ENCODE data around the gene NRP1.

The NRP1 gene

DNA sequence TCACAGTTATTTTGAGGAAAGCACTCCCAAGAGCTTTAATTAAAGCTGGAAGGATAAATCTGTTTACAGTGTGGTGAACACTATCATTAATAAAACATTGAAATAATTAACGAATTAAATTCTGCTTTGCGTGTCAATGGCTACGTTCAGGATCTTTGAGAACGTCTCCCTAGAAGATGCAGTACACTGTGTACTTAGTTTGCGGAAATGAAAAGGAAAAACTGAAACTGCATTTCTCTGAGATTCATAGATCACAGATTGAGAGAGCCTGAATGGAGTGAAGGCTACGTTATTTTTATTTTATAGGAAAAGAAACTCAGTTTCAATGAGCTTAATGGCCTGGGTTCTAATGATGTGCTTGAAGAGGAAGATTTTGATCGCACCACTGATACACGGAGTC lies 85.3 kb downstream of the NRP1 start:
- Histone ChIP-seq H3K4me1 (ENCODE audit: control insufficient read depth, insufficient read depth, low read length) (no peaks in the 10 kb centered on the region), H3K9me3 (ENCODE audit: control insufficient read depth, low read length) (no peaks in the 10 kb centered on the region), H3K27me3 (ENCODE audit: control insufficient read depth, insufficient read depth, low read length) (no peaks in the 10 kb centered on the region), H3K36me3 (ENCODE audit: control insufficient read depth, insufficient read depth, low read length) (no peaks in the 10 kb centered on the region), H3K9ac (ENCODE audit: low read length) (no peak overlapping the region), H3K4me3 (ENCODE audit: low read length) (no peak overlapping the region)

DNA sequence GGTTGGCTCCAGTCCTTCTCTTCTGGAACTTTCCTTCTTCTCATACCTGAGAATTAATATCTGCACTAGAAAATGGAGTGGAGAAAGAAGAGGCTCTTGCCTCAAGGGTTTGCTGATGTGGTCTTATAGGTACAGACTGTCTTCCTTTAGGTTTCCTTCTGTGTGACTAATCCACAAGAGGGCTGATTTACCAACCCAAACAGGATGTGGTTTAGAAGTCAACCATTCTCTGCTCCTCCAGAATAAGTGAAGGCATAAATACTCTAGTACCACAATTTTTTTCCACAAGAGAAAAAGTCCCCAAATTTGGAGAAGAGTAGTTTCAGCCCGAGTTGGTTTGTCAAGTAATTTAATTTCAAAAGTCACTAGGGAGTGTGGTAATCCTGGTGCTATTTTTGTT lies 85.8 kb downstream of the NRP1 start:
- Histone ChIP-seq H3K27me3 (ENCODE audit: control insufficient read depth, insufficient read depth, low read length) (no peaks in the 10 kb centered on the region), H3K9ac (ENCODE audit: low read length) (no peak overlapping the region), H3K36me3 (ENCODE audit: control insufficient read depth, insufficient read depth, low read length) (no peaks in the 10 kb centered on the region), H3K4me1 (ENCODE audit: control insufficient read depth, insufficient read depth, low read length) (no peaks in the 10 kb centered on the region), H3K4me3 (ENCODE audit: low read length) (no peak overlapping the region), H3K9me3 (ENCODE audit: control insufficient read depth, low read length) (no peaks in the 10 kb centered on the region)

DNA sequence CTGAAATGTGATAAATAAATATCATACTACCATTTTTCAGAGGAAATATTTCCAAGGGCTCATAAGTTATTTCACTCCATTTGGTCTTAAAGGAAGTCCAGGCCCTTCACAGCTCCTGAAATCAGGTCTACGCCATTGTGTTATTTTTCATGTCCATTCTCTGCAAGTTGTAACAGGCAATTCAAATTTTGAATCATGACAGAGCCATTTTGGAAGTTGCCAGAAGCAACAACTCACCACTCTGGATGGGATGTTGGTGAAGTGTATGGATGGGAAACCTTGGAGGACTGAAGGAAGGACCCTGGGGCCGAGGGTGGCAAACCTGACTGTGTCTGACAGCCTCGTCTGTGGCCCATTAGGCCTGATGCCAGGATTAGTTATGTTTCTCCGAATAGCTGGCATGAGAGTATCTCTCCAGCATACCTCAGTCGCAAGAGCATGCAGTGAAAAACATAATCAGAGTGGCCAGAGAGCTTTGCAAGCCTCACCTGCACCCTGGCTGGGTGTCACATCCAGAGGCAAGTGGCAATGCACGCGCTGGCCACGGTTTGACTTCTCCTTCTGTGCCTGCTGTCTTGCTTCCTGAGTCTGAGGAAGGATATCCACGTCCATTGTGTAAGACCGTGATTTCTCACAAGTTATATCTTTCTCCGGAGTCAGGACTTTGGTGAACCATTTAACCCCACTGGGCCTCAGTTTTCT lies 87.1 kb downstream of the NRP1 start:
- no peaks in the 10 kb centered on the region for H3K36me3 ChIP-seq (ENCODE audit: control insufficient read depth, insufficient read depth, low read length)
- H3K9ac ChIP-seq (ENCODE audit: low read length): no peak overlapping the region
- no peaks in the 10 kb centered on the region for H3K27me3 ChIP-seq (ENCODE audit: control insufficient read depth, insufficient read depth, low read length)
- no peak overlapping the region for H3K4me3 ChIP-seq (ENCODE audit: low read length)
- H3K9me3 ChIP-seq (ENCODE audit: control insufficient read depth, low read length): no peaks in the 10 kb centered on the region
- H3K4me1 ChIP-seq (ENCODE audit: control insufficient read depth, insufficient read depth, low read length): no peaks in the 10 kb centered on the region

DNA sequence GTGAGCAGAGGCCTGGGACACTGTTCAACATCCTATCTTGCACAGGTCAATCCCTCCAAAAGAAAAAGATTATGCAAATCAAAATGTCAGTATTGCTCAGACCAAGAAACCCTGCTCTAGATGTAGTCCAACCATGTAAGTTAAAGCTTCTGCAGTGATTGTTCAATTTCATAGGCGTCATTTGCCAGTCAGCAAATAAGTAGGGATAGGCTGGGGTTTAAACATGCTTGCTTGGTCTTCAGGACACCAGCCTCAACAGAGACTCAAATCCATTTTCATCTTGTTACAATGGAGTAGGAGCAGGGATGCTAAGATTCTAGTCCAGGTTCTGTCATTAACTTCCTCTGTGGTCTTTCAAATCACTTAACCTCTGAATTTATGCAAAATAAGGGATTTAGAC lies 89.1 kb downstream of the NRP1 start:
- Histone ChIP-seq H3K4me1 (ENCODE audit: control insufficient read depth, insufficient read depth, low read length) (no peaks in the 10 kb centered on the region), H3K27me3 (ENCODE audit: control insufficient read depth, insufficient read depth, low read length) (no peaks in the 10 kb centered on the region), H3K4me3 (ENCODE audit: low read length) (no peak overlapping the region), H3K9me3 (ENCODE audit: control insufficient read depth, low read length) (no peaks in the 10 kb centered on the region), H3K9ac (ENCODE audit: low read length) (no peak overlapping the region), H3K36me3 (ENCODE audit: control insufficient read depth, insufficient read depth, low read length) (no peaks in the 10 kb centered on the region)

DNA sequence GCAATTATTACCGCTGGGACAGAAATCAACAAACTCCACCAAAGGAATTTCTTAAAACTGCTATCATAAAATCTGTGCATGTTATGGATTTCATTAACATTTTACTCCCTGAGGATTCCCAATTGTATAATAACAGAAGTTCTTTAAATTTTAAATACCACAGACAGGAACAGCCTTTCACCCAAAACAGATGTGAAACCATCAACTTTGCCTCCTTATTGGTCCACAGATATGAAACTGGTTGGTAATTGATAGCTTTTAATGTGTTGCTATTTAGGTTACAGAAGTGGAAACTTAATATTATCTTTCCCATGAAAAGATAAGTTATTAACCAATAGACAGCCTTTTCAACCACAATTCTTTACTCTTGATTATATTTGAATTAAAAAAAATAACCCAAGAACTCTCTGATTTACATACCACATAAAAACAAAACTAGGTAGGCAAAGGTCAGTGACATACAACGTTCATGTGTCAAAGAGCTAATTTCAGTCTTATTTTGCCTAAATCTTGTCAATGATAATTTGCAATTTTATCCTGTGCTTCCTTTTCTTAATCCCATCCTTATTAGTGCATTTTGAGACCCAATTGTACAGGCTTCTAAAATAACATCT lies 90.0 kb downstream of the NRP1 start:
- Histone ChIP-seq H3K36me3 (ENCODE audit: control insufficient read depth, insufficient read depth, low read length) (no peaks in the 10 kb centered on the region), H3K4me3 (ENCODE audit: low read length) (no peak overlapping the region), H3K27me3 (ENCODE audit: control insufficient read depth, insufficient read depth, low read length) (no peaks in the 10 kb centered on the region), H3K9ac (ENCODE audit: low read length) (no peak overlapping the region), H3K4me1 (ENCODE audit: control insufficient read depth, insufficient read depth, low read length) (no peaks in the 10 kb centered on the region), H3K9me3 (ENCODE audit: control insufficient read depth, low read length) (no peaks in the 10 kb centered on the region)

DNA sequence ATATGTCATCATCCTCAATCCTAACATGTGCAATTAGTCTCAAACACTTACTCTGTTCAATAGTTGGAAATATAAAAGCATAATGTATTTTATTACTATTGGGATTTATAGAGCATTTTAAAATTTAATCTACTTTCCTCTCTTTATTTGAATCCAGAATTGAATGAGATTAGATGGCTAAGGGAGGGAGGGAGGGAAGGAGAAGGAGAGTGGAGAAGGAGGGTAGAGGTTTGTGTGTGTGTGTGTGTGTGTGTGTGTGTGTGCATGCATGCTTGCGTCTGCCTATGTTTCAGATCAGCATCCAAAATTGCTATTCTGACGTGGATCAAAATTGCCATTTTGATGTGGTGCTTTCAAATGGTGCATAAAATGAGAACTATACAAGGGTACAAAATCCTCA lies 90.8 kb downstream of the NRP1 start:
- no peak overlapping the region for H3K9ac ChIP-seq (ENCODE audit: low read length)
- H3K4me3 ChIP-seq (ENCODE audit: low read length): no peak overlapping the region
- no peaks in the 10 kb centered on the region for H3K36me3 ChIP-seq (ENCODE audit: control insufficient read depth, insufficient read depth, low read length)
- no peaks in the 10 kb centered on the region for H3K9me3 ChIP-seq (ENCODE audit: control insufficient read depth, low read length)
- no peaks in the 10 kb centered on the region for H3K27me3 ChIP-seq (ENCODE audit: control insufficient read depth, insufficient read depth, low read length)
- no peaks in the 10 kb centered on the region for H3K4me1 ChIP-seq (ENCODE audit: control insufficient read depth, insufficient read depth, low read length)

DNA sequence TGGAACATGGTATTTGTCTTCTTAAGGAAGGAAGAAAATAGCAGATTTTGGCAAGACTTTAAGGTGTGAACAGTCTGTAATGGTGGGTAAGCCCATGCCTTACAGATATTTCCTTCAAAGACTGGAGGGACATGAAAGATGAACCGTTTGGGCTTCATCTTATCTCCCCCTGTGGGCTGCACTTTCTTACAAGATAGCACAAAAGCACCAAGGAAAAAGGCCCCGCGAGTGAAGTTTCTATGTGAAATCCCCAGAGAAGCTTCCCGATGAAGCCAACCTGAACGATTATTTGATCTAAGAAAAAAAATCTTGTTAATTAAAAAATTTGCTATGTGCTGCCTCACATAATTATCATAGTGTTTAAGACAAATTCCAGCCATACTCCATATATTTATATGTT lies 91.5 kb downstream of the NRP1 start:
- H3K9ac ChIP-seq (ENCODE audit: low read length): no peak overlapping the region
- H3K4me3 ChIP-seq (ENCODE audit: low read length): no peak overlapping the region
- H3K27me3 ChIP-seq (ENCODE audit: control insufficient read depth, insufficient read depth, low read length): no peaks in the 10 kb centered on the region
- peaks cover 2% of the 10 kb centered on the region for H3K4me1 ChIP-seq (ENCODE audit: control insufficient read depth, insufficient read depth, low read length)
- no peaks in the 10 kb centered on the region for H3K36me3 ChIP-seq (ENCODE audit: control insufficient read depth, insufficient read depth, low read length)
- H3K9me3 ChIP-seq (ENCODE audit: control insufficient read depth, low read length): no peaks in the 10 kb centered on the region

DNA sequence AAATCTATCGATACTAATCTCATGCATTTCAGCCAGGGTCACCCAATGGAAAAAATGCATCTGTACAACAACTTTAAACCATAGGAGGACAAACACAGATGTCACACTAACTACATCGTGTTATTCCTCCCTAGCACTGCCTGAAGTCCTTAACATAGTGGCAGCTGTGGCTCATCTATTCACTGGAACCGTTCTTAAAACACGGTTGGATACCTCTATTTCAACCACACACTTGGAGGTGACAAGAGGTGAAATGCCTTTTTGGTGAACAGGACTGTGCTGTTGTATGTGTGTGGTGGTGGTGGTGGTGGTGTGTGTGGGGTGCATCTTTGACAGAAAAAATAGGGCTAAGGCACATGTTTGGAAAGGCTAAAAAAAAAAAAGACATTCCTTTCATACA lies 93.1 kb downstream of the NRP1 start:
- no peak overlapping the region for H3K4me3 ChIP-seq (ENCODE audit: low read length)
- H3K4me1 ChIP-seq (ENCODE audit: control insufficient read depth, insufficient read depth, low read length): peaks cover 4% of the 10 kb centered on the region
- no peaks in the 10 kb centered on the region for H3K36me3 ChIP-seq (ENCODE audit: control insufficient read depth, insufficient read depth, low read length)
- no peaks in the 10 kb centered on the region for H3K9me3 ChIP-seq (ENCODE audit: control insufficient read depth, low read length)
- no peak overlapping the region for H3K9ac ChIP-seq (ENCODE audit: low read length)
- H3K27me3 ChIP-seq (ENCODE audit: control insufficient read depth, insufficient read depth, low read length): no peaks in the 10 kb centered on the region

DNA sequence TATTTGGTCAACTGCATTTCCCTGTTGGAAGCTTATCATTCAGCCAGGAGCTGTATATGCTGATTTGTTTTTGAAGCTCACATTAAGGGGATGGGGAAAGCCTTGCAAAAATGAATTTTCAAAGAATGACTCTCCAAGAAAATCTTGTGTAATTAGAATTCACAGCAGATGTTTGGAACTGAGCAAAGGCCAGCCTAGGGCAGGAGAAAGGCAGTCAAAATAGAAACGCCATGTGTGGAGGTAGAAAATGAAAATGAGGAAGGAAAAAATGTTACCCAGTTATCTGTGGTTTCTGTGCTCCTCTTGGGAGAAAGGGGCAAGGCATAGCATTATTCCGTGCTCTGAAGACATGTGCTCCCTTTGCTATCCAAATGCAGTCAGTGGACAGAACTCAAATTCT lies 93.5 kb downstream of the NRP1 start:
- Histone ChIP-seq H3K4me1 (ENCODE audit: control insufficient read depth, insufficient read depth, low read length) (peaks cover 4% of the 10 kb centered on the region), H3K27me3 (ENCODE audit: control insufficient read depth, insufficient read depth, low read length) (no peaks in the 10 kb centered on the region), H3K9me3 (ENCODE audit: control insufficient read depth, low read length) (no peaks in the 10 kb centered on the region), H3K4me3 (ENCODE audit: low read length) (no peak overlapping the region), H3K36me3 (ENCODE audit: control insufficient read depth, insufficient read depth, low read length) (no peaks in the 10 kb centered on the region), H3K9ac (ENCODE audit: low read length) (no peak overlapping the region)

DNA sequence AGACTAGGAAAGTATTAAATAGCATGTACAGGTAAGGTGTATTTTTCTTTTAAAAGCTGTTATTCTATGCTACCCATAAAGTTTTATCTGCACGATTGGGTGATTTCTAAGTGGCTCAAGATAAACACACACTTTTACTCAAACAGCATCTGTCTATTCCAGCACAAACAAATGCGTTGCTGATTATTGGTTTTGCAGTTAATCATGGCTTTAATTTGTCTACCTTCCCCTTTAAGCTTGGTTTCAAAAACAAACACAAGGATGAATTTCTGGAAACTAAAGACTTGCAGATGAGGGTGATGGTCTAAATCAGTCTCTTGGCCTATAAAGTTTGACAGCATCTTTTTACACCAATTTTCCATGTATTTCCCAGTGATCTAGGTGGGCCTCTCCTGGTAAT lies 94.2 kb downstream of the NRP1 start:
- Histone ChIP-seq H3K4me3 (ENCODE audit: low read length) (no peak overlapping the region), H3K27me3 (ENCODE audit: control insufficient read depth, insufficient read depth, low read length) (no peaks in the 10 kb centered on the region), H3K9me3 (ENCODE audit: control insufficient read depth, low read length) (no peaks in the 10 kb centered on the region), H3K36me3 (ENCODE audit: control insufficient read depth, insufficient read depth, low read length) (no peaks in the 10 kb centered on the region), H3K4me1 (ENCODE audit: control insufficient read depth, insufficient read depth, low read length) (peaks cover 4% of the 10 kb centered on the region), H3K9ac (ENCODE audit: low read length) (no peak overlapping the region)

DNA sequence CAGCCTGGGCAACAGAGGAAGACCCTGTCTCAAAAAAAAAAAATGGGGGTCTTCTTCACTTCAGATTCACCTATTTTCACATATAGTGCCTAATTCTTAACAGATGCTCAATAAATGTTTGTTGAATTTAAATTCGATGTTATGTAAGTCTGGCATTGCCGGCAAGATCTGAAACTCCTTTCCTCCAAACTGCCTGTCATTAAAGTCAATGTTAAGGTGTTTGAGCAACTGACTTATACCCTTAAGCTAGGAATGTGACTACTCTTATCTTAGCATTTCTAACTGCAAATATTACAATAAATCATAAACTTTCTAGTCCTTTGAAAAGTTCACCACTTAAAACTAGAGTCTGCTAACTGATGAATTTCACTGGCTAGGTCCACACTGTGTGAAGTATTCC lies 95.2 kb downstream of the NRP1 start:
- Histone ChIP-seq H3K4me1 (ENCODE audit: control insufficient read depth, insufficient read depth, low read length) (peaks cover 4% of the 10 kb centered on the region), H3K27me3 (ENCODE audit: control insufficient read depth, insufficient read depth, low read length) (no peaks in the 10 kb centered on the region), H3K4me3 (ENCODE audit: low read length) (no peak overlapping the region), H3K9me3 (ENCODE audit: control insufficient read depth, low read length) (no peaks in the 10 kb centered on the region), H3K36me3 (ENCODE audit: control insufficient read depth, insufficient read depth, low read length) (no peaks in the 10 kb centered on the region), H3K9ac (ENCODE audit: low read length) (no peak overlapping the region)

DNA sequence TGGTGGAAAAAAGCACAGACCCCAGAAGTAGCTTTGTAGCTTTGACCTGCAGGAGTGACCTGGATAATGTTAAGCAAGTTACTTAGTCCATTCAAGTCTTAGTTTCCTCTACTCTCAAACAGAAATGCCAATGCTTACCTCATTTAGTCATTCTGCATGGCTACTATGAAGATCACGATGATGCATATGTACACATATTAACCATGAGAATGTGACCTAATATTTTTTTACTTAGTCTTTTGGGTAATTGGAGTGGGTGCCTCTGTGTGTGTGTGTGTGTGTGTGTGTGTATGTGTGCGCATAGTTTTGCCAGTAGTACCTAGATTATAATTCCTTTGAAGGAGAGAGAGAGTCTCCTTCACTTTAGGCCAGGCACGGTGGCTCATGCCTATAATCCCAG lies 95.8 kb downstream of the NRP1 start:
- no peaks in the 10 kb centered on the region for H3K36me3 ChIP-seq (ENCODE audit: control insufficient read depth, insufficient read depth, low read length)
- no peaks in the 10 kb centered on the region for H3K27me3 ChIP-seq (ENCODE audit: control insufficient read depth, insufficient read depth, low read length)
- H3K4me3 ChIP-seq (ENCODE audit: low read length): no peak overlapping the region

More for the DNA sequence above, 95.8 kb downstream of the NRP1 start:
- Histone ChIP-seq H3K9me3 (ENCODE audit: control insufficient read depth, low read length) (no peaks in the 10 kb centered on the region), H3K4me1 (ENCODE audit: control insufficient read depth, insufficient read depth, low read length) (peaks cover 4% of the 10 kb centered on the region), H3K9ac (ENCODE audit: low read length) (no peak overlapping the region)

Data from mucosa of stomach (tissue), 1 donor.